GM18870 (cell line): ENCODE data around the gene ZNF45.
"Not testable (repeated sequence)": the region's sequence is repeated elsewhere in the genome, so short reads cannot be mapped to it uniquely, and the experiment has no call there.

ENCODE experiments used
- ATAC-seq: cut with Tn5 transposase; IDR thresholded peaks from one replicate; pipeline ENCODE4 v1.9.1; 2021; ENCODE audit warnings: moderate library complexity; ENCODE audit not compliant: unreplicated experiment

Gene ZNF45

DNA sequence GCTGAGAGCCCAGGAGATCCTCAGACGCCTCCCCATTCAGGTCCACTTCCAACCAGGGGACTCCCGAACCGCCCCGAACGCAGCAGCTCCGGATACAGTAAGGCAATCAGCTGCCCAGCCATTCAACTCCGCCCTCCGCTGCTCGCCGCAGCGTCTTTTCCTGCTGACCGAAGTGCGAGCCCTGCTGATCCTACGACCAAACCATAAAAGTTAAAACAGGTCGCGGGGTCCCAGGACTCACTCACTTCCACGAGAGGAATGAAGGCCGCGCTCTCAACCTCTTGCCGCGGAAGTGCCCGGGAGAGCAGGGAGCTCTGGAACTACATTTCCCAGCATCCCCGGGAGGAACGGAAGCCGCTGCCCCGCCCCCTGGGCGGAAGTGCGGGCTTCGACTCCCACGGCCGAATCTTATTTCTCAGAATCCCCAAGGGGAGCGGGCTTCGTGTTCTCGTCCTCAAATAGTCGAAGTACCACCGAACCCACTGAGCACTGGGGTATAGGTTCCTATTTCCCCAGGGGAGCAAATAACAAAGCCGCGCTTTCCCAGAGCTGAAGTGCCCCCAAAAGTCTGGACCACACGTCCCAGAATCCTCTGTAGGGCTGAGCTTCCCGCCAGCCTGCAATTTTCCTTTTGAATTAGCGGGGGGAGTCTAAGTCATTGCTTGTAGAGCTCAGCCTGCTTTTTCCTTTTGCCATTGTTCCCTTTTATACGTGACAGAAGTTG is at the start of gene ZNF45:
Gene ZNF45 (minus strand): TSS at position 298 of the 724 bp plus-strand sequence. CDS start 13,097 bp downstream, outside the sequence.
- ATAC-seq: peak; percentile 65

GRCh38 chr19:43984687-43985000 is 49.6 kb upstream of the ZNF45 start:
- no peak for ATAC-seq

DNA sequence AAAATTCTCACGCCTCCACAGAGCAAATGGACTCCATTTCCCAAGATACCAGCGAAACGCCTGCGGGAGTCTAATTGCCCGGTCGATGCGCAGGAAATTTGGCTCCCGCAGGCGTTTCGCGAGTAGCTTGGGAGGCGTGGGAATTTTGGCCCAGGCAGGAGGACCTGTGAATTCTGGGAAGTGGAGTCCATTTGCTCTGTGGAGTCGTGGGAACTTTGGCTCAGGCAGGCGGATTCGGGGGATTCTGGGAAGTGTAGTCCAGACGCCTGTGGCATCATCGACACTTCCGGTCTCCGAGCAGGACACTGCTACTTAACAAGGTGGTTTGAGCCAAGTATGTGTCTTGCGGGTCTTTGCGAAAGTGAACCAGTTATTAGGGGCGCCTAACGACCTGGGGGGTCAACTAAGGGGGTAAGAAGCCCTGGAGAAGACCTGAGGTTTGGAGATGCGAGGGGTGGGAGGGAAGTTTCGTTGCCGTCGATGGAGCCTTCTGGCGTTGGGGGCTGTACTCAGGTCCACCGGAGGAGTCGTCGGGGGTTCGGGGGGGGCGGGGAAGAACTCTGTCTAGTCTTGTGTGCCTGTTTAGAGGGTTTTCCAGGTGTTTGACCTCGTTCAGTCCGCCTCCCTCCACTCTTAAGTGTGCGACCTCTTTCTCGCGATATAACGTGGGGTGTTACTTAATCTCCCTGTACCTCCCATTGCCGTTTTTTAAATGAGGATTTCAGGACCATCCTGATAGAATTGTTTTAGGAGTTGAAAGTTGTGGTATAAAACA is 49.0 kb upstream of the ZNF45 start, which contains the start of gene ZNF155:
Gene ZNF155 (plus strand): TSS at position 277 of the 775 bp plus-strand sequence. CDS start 4,356 bp downstream, outside the sequence.
- no peak for ATAC-seq

- no peak for ATAC-seq
Measured at GRCh38 chr19:43983544-43983911, 48.4 kb upstream of the ZNF45 start.

GRCh38 chr19:43976732-43977131 is 41.6 kb upstream of the ZNF45 start:
- ATAC-seq: no peak

DNA sequence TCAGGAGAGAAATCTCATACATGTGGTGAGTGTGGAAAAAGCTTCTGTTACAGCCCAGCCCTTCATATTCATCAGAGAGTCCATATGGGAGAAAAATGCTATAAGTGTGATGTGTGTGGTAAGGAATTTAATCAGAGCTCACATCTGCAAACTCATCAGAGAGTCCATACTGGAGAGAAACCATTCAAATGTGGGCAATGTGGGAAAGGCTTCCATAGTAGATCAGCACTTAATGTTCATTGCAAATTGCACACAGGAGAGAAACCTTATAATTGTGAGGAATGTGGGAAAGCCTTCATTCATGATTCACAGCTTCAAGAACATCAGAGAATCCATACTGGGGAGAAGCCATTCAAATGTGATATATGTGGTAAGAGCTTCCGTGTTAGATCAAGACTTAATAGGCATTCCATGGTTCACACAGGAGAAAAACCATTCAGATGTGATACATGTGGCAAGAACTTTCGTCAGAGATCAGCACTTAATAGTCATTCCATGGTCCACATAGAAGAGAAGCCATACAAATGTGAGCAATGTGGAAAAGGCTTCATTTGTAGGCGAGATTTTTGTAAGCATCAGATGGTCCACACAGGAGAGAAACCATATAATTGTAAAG is 31.1 kb upstream of the ZNF45 start:
- ATAC-seq: no peak

DNA sequence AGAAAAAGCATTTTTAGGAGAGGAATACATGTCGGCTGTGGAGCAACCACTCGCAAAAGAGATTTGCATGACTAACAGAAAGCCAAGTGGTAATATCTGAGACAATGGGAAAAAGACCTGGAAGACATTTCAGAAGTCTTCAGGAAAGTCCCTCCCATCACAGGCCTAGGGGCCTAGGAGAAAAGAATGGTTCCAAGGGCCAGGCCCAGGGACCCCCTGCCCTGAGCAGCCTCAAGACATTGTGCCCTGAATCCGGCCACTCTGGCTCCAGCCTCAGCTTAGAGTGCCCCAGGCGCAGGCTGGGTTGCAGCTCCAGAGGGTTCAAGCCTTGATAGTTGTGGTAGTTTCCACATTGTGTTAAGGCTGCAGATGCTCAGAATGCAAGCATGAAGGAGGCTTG is 25.3 kb upstream of the ZNF45 start:
- no peak for ATAC-seq

- ATAC-seq: no peak
Measured at GRCh38 chr19:43957891-43958290, 22.8 kb upstream of the ZNF45 start.

GRCh38 chr19:43956827-43957226 is 21.7 kb upstream of the ZNF45 start:
- ATAC-seq: no peak

GRCh38 chr19:43950834-43951645 is 16.0 kb upstream of the ZNF45 start, which contains the start of gene ZNF221:
Gene ZNF221, plus strand, starts transcription at chr19:43951228. Its CDS starts 11,499 bp downstream, at chr19:43962727.
- ATAC-seq: peak; percentile 84

DNA sequence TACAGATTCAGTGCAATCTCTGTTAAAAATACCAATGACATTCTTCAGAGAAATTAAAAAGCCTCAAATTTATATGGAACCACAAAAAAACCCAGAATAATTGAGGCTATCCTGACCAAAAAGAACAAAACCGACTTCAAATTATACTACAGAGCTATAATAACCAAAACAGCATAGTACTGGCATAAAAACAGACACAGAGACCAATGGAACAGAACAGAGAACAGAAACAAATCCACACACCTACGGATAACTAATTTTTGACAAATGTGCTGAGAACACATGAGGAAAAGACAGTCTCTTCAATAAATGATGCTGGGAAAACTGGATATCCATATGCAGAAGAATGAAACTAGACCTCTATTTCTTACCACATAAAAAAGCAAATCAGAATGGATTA is 14.7 kb upstream of the ZNF45 start:
- not testable (repeated sequence) for ATAC-seq

GRCh38 chr19:43947412-43947811 is 12.3 kb upstream of the ZNF45 start:
- ATAC-seq: not testable (repeated sequence)

- no peak for ATAC-seq
Measured at GRCh38 chr19:43941209-43941608, 6.1 kb upstream of the ZNF45 start.

DNA sequence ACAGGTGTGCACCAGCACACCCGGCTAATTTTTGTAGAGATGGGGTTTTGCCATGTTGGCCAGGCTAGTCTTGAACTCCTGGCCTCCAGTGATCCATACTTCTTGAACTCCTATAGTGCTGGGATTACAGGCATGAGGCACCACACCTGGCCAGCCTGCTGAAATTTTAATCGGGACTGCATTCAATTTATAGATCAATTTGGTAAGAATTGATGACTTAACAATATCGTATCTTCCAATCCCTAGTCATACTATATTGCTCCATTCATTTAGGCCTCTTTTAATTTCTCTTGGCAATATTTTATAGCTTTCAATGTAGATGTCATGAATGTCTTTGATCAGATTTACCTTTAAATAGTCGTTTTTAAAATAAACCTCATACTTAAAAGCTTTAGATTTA is 5.6 kb upstream of the ZNF45 start:
- no peak for ATAC-seq

DNA sequence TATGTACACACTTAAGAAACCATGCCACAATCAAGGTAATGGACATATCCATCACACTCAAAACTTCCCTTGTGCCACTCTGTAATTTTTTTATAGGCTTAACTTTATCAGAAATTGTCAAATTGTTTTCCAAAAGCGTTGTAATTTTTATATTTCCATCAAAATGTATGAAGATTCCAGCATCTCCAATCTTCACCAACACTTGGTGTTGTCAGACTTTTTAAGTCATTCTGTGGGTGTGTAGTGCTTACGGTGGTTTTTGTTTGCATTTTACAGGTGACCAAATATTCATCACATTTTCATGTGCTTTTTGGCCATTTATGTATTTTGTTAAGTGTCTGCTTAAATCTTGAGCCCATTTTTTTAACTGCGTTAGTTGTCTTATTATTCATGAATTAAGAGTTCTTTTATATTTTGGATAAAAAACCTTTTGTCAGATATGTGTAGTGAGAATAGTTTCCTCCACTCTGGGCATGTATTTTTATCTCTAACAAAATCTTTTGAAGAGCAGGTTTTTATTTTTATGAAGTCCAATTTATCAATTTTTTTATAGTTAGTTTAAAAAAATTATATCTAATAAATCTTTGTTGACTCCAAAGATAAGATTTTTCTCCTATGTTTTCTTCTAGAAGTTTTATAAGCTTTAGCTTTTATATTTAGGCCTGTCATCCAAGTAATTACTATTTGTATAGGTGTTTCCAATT is 4.6 kb upstream of the ZNF45 start:
- no peak for ATAC-seq

GRCh38 chr19:43936188-43936587 is 1.1 kb upstream of the ZNF45 start:
- ATAC-seq: no peak

GRCh38 chr19:43934055-43934984 is 762 bp downstream of the ZNF45 start:
- ATAC-seq: no peak

DNA sequence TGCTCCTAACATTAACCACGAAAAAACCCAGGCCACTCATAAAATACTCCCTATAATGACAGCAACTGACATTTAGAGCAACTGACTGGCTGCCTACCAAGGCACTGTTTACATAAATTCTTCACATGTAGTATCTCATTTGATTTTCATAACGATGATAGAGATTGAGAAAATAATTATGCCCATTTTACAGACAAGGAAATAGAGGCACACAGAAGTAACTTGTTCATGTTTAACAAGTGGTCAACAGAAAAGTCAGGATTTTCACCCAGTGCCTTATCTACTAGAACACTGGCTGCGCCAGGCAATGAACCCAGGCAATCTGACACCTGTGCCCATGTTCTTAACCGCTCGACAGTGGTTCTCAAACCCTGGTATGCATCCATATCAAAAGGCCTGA is 6.3 kb downstream of the ZNF45 start:
- no peak for ATAC-seq

GRCh38 chr19:43923875-43924274 is 11.2 kb downstream of the ZNF45 start:
- ATAC-seq: no peak
